ENCODE measurements around the gene ERC1.

DNA sequence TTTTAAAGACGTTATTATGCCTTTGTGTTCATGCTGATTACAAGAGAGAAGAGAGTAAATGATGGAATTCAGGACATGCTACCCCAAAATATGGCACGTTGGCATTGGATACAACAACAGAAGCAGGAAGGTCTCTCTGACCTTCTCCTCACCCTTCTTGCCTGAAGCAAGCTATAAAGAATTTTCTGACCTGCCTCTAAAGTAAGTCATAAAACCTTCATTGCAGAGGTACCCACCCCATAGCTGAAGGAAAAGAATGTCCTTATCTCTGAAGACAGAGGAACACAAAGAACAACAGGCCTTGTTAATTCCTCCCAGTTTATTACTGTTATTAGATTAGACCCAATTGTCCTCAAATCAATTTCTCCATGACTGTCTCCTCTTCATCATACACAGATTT, 427.1 kb downstream of the ERC1 start:
- TF ChIP-seq POLR2AphosphoS5 (IDR thresholded peaks at IDR 0.05; ENCODE audit: low read depth), result no peak
- TF ChIP-seq, protein P1, sequence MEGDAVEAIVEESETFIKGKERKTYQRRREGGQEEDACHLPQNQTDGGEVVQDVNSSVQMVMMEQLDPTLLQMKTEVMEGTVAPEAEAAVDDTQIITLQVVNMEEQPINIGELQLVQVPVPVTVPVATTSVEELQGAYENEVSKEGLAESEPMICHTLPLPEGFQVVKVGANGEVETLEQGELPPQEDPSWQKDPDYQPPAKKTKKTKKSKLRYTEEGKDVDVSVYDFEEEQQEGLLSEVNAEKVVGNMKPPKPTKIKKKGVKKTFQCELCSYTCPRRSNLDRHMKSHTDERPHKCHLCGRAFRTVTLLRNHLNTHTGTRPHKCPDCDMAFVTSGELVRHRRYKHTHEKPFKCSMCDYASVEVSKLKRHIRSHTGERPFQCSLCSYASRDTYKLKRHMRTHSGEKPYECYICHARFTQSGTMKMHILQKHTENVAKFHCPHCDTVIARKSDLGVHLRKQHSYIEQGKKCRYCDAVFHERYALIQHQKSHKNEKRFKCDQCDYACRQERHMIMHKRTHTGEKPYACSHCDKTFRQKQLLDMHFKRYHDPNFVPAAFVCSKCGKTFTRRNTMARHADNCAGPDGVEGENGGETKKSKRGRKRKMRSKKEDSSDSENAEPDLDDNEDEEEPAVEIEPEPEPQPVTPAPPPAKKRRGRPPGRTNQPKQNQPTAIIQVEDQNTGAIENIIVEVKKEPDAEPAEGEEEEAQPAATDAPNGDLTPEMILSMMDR (IDR thresholded peaks at IDR 0.05; ENCODE audit: insufficient read depth, low read length), result no peak
